Measurements from ENCODE around the gene GGT1.

- no peak for TF ChIP-seq SUZ12 (IDR thresholded peaks at IDR 0.05; ENCODE audit: extremely low read depth, insufficient read depth, insufficient read length)
- TF ChIP-seq YY1 (IDR thresholded peaks at IDR 0.05; ENCODE audit: insufficient read depth, insufficient read length): no peak
Observed at GRCh38 chr22:24565077-24565476, 37.9 kb upstream of the GGT1 start.
